ENCODE data around the gene TNFRSF9.

Gene TNFRSF9

DNA sequence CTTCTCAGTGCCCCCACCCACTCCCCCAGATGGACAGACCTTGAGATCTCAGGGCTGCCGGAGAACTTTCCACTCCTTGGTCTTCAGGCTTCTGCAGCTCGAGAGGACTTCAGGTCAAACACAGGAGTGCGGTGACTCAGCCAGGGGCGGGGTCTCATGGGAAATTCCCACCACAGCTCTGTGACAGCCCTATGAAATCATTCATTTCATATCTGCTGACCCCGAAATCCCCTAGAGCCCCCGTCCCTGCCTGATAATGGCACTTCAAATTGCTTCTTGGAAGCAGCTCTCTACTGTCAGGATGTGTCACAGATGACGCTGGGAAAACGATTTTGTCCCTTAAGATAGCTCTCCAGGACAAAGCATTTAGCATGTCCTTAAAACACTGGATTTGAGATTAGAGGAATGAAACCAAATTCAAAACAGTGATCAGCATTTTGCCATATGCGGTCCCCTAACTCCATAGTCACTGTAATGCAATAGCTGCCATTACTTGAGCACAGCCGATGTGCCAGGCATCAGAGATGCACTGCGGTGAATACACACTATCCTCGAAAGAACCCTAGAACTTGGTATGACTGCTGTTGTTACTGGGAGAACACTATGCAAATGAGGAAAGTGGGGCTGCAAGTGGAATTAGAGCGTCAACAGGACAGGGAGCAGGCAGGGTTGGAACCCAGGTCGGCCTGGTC is at the start of gene TNFRSF9:
Gene TNFRSF9, minus strand, starts transcription at position 95 of the 692 bp plus-strand sequence. CDS start 845 bp downstream, outside the sequence.
- TF ChIP-seq, protein P1, sequence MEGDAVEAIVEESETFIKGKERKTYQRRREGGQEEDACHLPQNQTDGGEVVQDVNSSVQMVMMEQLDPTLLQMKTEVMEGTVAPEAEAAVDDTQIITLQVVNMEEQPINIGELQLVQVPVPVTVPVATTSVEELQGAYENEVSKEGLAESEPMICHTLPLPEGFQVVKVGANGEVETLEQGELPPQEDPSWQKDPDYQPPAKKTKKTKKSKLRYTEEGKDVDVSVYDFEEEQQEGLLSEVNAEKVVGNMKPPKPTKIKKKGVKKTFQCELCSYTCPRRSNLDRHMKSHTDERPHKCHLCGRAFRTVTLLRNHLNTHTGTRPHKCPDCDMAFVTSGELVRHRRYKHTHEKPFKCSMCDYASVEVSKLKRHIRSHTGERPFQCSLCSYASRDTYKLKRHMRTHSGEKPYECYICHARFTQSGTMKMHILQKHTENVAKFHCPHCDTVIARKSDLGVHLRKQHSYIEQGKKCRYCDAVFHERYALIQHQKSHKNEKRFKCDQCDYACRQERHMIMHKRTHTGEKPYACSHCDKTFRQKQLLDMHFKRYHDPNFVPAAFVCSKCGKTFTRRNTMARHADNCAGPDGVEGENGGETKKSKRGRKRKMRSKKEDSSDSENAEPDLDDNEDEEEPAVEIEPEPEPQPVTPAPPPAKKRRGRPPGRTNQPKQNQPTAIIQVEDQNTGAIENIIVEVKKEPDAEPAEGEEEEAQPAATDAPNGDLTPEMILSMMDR (IDR thresholded peaks at IDR 0.05; ENCODE audit: low read depth, low read length, missing control alignments), result no peak
- DNase-seq (ENCODE audit: extremely low read depth, low read depth), result no peak
- no peak within 1 kb of the TSS for H3K4me3 ChIP-seq (replicated peaks; ENCODE audit: low read depth, low read length)

DNA sequence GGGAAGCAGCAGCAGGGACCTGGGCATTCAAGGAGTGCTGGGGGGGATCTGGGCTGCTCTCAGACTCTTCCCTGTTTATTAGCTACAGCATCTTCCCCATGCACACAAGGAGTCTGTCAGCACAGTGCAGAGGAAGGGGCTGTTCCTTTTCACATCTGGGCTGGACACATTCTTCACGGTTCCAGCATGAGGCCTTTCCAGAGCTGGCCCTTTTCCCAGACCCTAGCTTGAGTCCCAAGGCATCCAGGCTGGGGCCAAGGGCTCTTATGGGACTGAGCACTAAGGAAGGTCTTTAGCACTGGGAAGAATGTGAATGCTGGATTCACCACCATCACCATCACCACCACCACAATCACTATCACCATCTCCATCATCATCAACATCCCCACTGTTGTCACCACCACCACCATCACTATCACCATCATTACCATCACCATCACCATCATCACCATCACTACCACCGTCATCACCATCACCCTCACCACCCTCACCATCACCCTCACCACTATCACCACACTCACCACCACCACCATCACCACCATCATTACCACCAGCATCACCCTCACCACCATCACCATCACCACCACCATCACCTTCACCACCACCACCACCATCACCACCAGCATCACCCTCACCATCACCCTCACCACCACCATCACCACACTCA is 49.3 kb upstream of the TNFRSF9 start:
- no peak for DNase-seq (ENCODE audit: extremely low read depth, low read depth)
- TF ChIP-seq, protein P1 (IDR thresholded peaks at IDR 0.05; ENCODE audit: low read depth, low read length, missing control alignments), result no peak

DNA sequence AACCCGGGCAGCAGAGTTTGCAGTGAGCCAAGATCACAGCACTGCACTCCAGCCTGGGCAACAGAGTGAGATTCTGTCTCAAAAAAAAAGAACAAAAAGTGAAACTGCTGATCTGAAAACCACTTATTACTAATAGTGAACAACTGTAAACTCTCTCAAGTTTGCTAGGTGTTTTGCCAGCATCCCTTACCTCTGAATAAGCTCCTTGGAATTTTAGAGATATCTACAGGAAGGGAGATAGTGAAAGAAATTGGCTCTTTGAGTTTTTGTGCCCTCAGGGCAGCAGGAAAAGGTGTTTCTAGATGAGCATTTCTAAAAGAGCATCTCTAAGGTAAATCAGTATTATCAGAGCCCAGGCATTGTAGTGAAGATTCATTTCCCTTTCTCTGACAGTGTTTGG is 47.9 kb upstream of the TNFRSF9 start:
- TF ChIP-seq, protein P1 (IDR thresholded peaks at IDR 0.05; ENCODE audit: low read depth, low read length, missing control alignments), result no peak
- no peak for DNase-seq (ENCODE audit: extremely low read depth, low read depth)
- no peak overlapping the region for H3K4me3 ChIP-seq (replicated peaks; ENCODE audit: low read depth, low read length)

More for the DNA sequence above, 49.3 kb upstream of the TNFRSF9 start:
- H3K4me3 ChIP-seq (replicated peaks; ENCODE audit: low read depth, low read length), result no peak overlapping the region

DNA sequence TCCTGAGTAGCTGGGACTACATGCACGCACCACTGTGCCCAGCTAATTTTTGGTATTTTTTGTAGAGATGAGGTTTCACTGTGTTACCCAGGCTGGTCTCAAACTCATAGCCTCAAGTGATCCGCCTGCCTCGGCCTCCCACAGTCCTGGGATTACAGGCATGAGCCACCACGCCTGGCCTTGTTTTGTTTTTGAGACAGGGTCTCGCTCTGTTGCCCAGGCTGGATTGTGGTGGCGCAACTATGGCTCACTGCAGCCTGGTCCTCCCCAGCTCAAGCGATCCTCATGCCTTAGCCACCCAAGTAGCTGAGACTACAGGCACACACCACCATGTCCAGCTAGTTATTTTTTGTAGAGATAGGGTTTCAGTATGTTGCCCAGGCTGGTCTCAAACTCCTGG is 46.9 kb upstream of the TNFRSF9 start:
- H3K4me3 ChIP-seq (replicated peaks; ENCODE audit: low read depth, low read length), result no peak overlapping the region

GRCh38 chr1:7985851-7986612 is 45.4 kb upstream of the TNFRSF9 start:
- H3K4me3 ChIP-seq (replicated peaks; ENCODE audit: low read depth, low read length), result no peak overlapping the region
- DNase-seq (ENCODE audit: extremely low read depth, low read depth), result no peak
- TF ChIP-seq, protein P1 (IDR thresholded peaks at IDR 0.05; ENCODE audit: low read depth, low read length, missing control alignments), result no peak

More for the DNA sequence above, 46.9 kb upstream of the TNFRSF9 start:
- TF ChIP-seq, protein P1 (IDR thresholded peaks at IDR 0.05; ENCODE audit: low read depth, low read length, missing control alignments), result no peak
- no peak for DNase-seq (ENCODE audit: extremely low read depth, low read depth)

- TF ChIP-seq, protein P1 (IDR thresholded peaks at IDR 0.05; ENCODE audit: low read depth, low read length, missing control alignments), result no peak
- no peak overlapping the region for H3K4me3 ChIP-seq (replicated peaks; ENCODE audit: low read depth, low read length)
- no peak for DNase-seq (ENCODE audit: extremely low read depth, low read depth)
Observed at GRCh38 chr1:7984811-7985210, 44.2 kb upstream of the TNFRSF9 start.
